Measurements from ENCODE around the gene ZC3H18.

- TF ChIP-seq ZNF274 (IDR thresholded peaks at IDR 0.05; ENCODE audit: insufficient read depth, insufficient read length) = no peak
- TF ChIP-seq CTCF (IDR thresholded peaks at IDR 0.05 in 2 of 3, conservative IDR thresholded peaks at IDR 0.05 in 1 of 3; ENCODE audit: control insufficient read depth in 2 of 3, extremely low read depth in 1 of 3, insufficient read depth in 1 of 3, low read depth in 3 of 3, low read length in 3 of 3) = no peak
- TF ChIP-seq REST (IDR thresholded peaks at IDR 0.05; ENCODE audit: low read depth, low read length) = no peak
- TF ChIP-seq NR2C2 (IDR thresholded peaks at IDR 0.05; ENCODE audit: borderline replicate concordance, control insufficient read depth, insufficient read length, low read depth) = no peak
- TF ChIP-seq TAF1 (IDR thresholded peaks at IDR 0.05; ENCODE audit: borderline replicate concordance, low read depth, low read length) = no peak
- TF ChIP-seq RAD21 (IDR thresholded peaks at IDR 0.05; ENCODE audit: insufficient read depth, low read depth, low read length) = no peak
- TF ChIP-seq BACH1 (IDR thresholded peaks at IDR 0.05; ENCODE audit: borderline replicate concordance) = no peak
- no peak for TF ChIP-seq POLR2A (IDR thresholded peaks at IDR 0.05; ENCODE audit: low read depth, low read length)
- TF ChIP-seq PKNOX1 (IDR thresholded peaks at IDR 0.05) = no peak
- no peak for TF ChIP-seq ESRRA (IDR thresholded peaks at IDR 0.05; ENCODE audit: low read length)
- no peak for TF ChIP-seq RELA (IDR thresholded peaks at IDR 0.05; ENCODE audit: borderline replicate concordance, partially characterized antibody)
Observed at GRCh38 chr16:88584676-88585075, 14.5 kb downstream of the ZC3H18 start.

All from GM12878 (cell line).